Adrenal gland (tissue), 12 donors: ENCODE results near the gene EPHB6. TPM values are rescaled to one million over a fixed set of nuclear protein-coding genes. Genes with fewer than 3 reads are reported as not detected.

ENCODE experiments used
- DNase-seq, 7 donors: peaks; one replicate each; pipeline ENCODE4 v3.0.0-alpha.2; 2019 to 2020
- H3K27ac ChIP-seq, 5 donors: fragments of 200-600 bp; sonication (generic) in 4 of 5; 1 replicate in 3 of 5; 2 replicates in 2 of 5; pipeline versions ENCODE4 v1.5.1 to v1.8.0; 2016 to 2020; ENCODE audit warnings: mild to moderate bottlenecking in 1 of 5
- H3K27me3 ChIP-seq: fragments of 200-600 bp; 2 replicates; pipeline ENCODE4 v1.8.0; 2021
- H3K36me3 ChIP-seq, 2 donors: fragments of 200-600 bp; replicated peaks in 1 of 2; 1 replicate in 1 of 2; 2 replicates in 1 of 2; pipeline versions ENCODE4 v1.5.1 to v1.8.0; 2018 to 2022
- H3K4me1 ChIP-seq, 2 donors: fragments of 200-600 bp; replicated peaks in 1 of 2; 1 replicate in 1 of 2; 2 replicates in 1 of 2; pipeline versions ENCODE4 v1.5.1 to v1.8.0; 2018 to 2021
- H3K4me3 ChIP-seq, 4 donors: fragments of 200-600 bp; sonication (generic) in 3 of 4; one replicate each; pipeline ENCODE4 v1.5.1; 2016 to 2018
- H3K9me3 ChIP-seq, 3 donors: fragments of 200-600 bp; sonication (generic) in 1 of 3; replicated peaks in 1 of 3; 1 replicate in 2 of 3; 2 replicates in 1 of 3; pipeline versions ENCODE4 v1.5.1 to v1.8.0; 2016 to 2021
- CTCF ChIP-seq, 6 experiments: fragments of 450-650 bp in 4 of 6; fragments of 200-600 bp in 2 of 6; sonication (generic) in 1 of 6; IDR thresholded peaks; 1 replicate in 5 of 6; 2 replicates in 1 of 6; pipeline versions ENCODE4 v1.5.1 to v1.8.0; 2016 to 2021; ENCODE audit warnings: antibody characterized with exemption in 6 of 6, mild to moderate bottlenecking in 2 of 6, moderate library complexity in 1 of 6
- POLR2A ChIP-seq, 2 donors: fragments of 450-650 bp; IDR thresholded peaks; one replicate each; pipeline ENCODE4 v1.6.1; 2017; ENCODE audit warnings: antibody characterized with exemption in 2 of 2, mild to moderate bottlenecking in 2 of 2, moderate library complexity in 1 of 2
- WGBS, 4 donors: extraction: QIAGEN DNeasy Blood & Tissue Kit in 2 of 4; methylation state at CpG; one replicate each; pipeline versions ENCODE4 v1.1.5 to v1.1.7; 2013 to 2017; 5-methylcytosine and 5-hydroxymethylcytosine counted together
- intact Hi-C, 2 donors: fragments of 100-400 bp; cut with DNase I; formaldehyde crosslinking; loops; one replicate each; pipeline versions ENCODE4 v1.14.1 to v1.15.0; 2022 to 2023
- polyA plus RNA-seq, 3 donors: library from polyadenylated mRNA; stranded (reverse); fragments of 200-250 nt in 2 of 3; fragments of 350-450 nt in 1 of 3; fragmentation: Illumina TruSeq in 1 of 3; extraction: RNeasy Lipid Tissue Mini Kit (QIAGEN cat#74804) in 1 of 3; gene quantifications; one replicate each; pipeline ENCODE4 v1.2.3, GENCODE V29; 2013 to 2014
- total RNA-seq, 9 donors: library from RNA; depleted of rRNA in 4 of 9; stranded (reverse); fragments of >200 nt in 4 of 9; fragments of 120-200 nt in 1 of 9; fragmentation: NEBNext Ultra II Directional in 1 of 9; extraction: Animal tissue kit (Norgen Biotek cat#: 25700) in 1 of 9; gene quantifications; one replicate each; pipeline versions ENCODE4 v1.1.0 to v1.2.4, GENCODE V29; 2013 to 2023
- donor health status: healthy with polysubstance abuse.
- donor health status: Bipolar disorder and iron deficiency.
- donor health status: DM: yes; HTN: yes; CAD: no.
- donor health status: DM: no; HTN: no; CAD: no.
- donor health status: DM: no; HTN: no; CAD: no.
- donor health status: DM: yes; HTN: yes; CAD: no.

Gene EPHB6
- total and polyA plus RNA-seq, 12 donors: 0.78 to 17.2 (median 3.7) TPM

- TF ChIP-seq POLR2A (IDR thresholded peaks at IDR 0.05) (no peak), CTCF (IDR thresholded peaks at IDR 0.05) (no peak)
- DNase-seq: peak in 1 of 7 donors; percentile 42
- no peaks in the 10 kb centered on the region for H3K27me3 ChIP-seq
- H3K27ac ChIP-seq: no peak overlapping the region
- H3K4me3 ChIP-seq: no peak overlapping the region
- H3K36me3 ChIP-seq: no peaks in the 10 kb centered on the region
- H3K9me3 ChIP-seq: no peaks in the 10 kb centered on the region
- intact Hi-C loops: loop anchor here in 1 of 2 donors (10.0 kb wide), 2 partner anchors 135 to 345 kb away; no protein-coding TSS in a partner anchor
- WGBS, 4 donors: 76 to 91% (median 80%) methylated on average over 8 of the region's 8 CpGs
- H3K4me1 ChIP-seq: no peaks in the 10 kb centered on the region
These were observed 15.3 kb downstream of the EPHB6 start for GRCh38 chr7:142870147-142870559.

DNA sequence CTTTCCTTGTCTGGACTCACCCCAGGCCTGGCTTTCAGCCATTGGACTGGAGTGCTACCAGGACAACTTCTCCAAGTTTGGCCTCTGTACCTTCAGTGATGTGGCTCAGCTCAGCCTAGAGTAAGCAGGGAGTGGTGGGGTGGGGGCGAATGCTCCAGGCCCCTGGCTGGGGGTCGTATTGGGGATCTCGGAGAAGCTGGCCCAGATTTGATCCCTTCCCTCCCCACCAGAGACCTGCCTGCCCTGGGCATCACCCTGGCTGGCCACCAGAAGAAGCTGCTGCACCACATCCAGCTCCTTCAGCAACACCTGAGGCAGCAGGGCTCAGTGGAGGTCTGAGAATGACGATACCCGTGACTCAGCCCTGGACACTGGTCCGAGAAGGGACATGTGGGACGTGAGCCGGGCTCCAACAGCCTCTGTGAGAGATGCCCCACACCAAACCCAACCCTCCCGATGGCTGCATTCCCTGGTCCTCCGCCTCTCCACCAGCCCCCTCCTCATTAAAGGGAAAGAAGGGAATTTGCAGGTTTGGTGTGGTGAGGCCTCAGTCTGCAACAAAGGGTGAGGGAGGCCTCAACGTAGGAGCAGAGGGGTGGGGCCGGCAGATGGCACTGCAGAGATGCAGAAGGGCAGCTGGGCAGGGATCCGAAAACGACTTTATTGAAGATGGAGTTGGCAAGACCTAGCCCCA, 15.8 kb downstream of the EPHB6 start:
- H3K27ac ChIP-seq: no peak overlapping the region
- TF ChIP-seq POLR2A (IDR thresholded peaks at IDR 0.05) (no peak), CTCF (IDR thresholded peaks at IDR 0.05) (no peak)
- DNase-seq: peak in 1 of 7 donors; percentile 39
- no peaks in the 10 kb centered on the region for H3K9me3 ChIP-seq
- intact Hi-C loops: loop anchor here in 1 of 2 donors (10.0 kb wide), 2 partner anchors 134 to 344 kb away; no protein-coding TSS in a partner anchor
- 78 to 87% (median 84%) methylated on average over 11 to 14 of the region's 14 CpGs for WGBS, 4 donors
- H3K36me3 ChIP-seq: no peaks in the 10 kb centered on the region
- H3K27me3 ChIP-seq: no peaks in the 10 kb centered on the region
- no peaks in the 10 kb centered on the region for H3K4me1 ChIP-seq
- no peak overlapping the region for H3K4me3 ChIP-seq

GRCh38 chr7:142871260-142872105, 16.6 kb downstream of the EPHB6 start:
- Histone ChIP-seq H3K4me3 (no peak overlapping the region), H3K27ac (no peak overlapping the region), H3K9me3 (no peaks in the 10 kb centered on the region), H3K27me3 (no peaks in the 10 kb centered on the region), H3K4me1 (no peaks in the 10 kb centered on the region), H3K36me3 (no peaks in the 10 kb centered on the region)
- peak in 1 of 7 donors; percentile 27 for DNase-seq
- intact Hi-C loops: loop anchor here in 1 of 2 donors (10.0 kb wide), 2 partner anchors 133 to 343 kb away; no protein-coding TSS in a partner anchor
- 82 to 87% (median 87%) methylated on average over 16 to 23 of the region's 23 CpGs for WGBS, 4 donors
- no peak for TF ChIP-seq POLR2A (IDR thresholded peaks at IDR 0.05)
- TF ChIP-seq CTCF (IDR thresholded peaks at IDR 0.05): no peak

DNA sequence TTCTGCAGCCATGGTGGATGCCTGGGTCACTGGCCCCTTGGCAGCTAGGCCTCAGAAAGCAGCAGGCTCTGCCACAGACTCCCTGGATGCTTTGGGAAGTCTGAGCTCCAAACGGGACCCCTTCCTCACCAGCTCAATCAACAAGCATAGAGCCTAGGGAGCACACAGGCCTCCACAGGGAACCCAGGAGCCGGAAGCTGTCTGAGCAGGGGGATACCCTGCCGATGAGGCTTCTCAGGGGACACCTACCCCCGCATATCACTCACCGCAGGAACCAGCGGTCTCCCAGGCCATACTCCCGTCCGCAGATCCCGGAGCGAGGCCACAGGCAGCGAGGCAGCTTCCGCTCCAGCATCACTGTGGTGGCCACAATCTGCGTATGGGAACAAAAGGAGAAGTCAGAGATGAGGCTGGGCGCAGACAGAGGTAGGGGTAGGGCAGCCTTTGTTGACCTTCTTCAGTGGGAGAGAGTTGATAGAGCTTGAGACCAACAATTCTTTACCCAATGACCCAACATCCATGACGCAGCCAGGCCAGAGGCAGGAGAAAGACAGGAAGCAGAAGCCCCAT, 17.3 kb downstream of the EPHB6 start:
- H3K27ac ChIP-seq: no peak overlapping the region
- H3K4me3 ChIP-seq: no peak overlapping the region
- no peak for TF ChIP-seq CTCF (IDR thresholded peaks at IDR 0.05)
- no peak for TF ChIP-seq POLR2A (IDR thresholded peaks at IDR 0.05)
- no peaks in the 10 kb centered on the region for H3K4me1 ChIP-seq
- WGBS, 4 donors: 79 to 92% (median 87%) methylated on average over 11 to 15 of the region's 15 CpGs
- peak in 1 of 7 donors; percentile 33 for DNase-seq
- H3K27me3 ChIP-seq: no peaks in the 10 kb centered on the region
- intact Hi-C loops: loop anchor here in 1 of 2 donors (10.0 kb wide), 2 partner anchors 133 to 343 kb away; no protein-coding TSS in a partner anchor
- no peaks in the 10 kb centered on the region for H3K9me3 ChIP-seq
- no peaks in the 10 kb centered on the region for H3K36me3 ChIP-seq
